Measurements from ENCODE around the gene CABP4. TPM values are rescaled to one million over a fixed set of nuclear protein-coding genes. Genes with fewer than 3 reads are reported as not detected.
A peak's percentile ranks its signal among the peaks of the same experiment; 100 is the strongest.

Gene CABP4
- total and polyA plus RNA-seq, 10 of the 15 experiments (the other 5 are each of a cell fraction or from before 2014, with no cell fraction given): 0.04 to 0.41 (median 0.14) TPM; not detected in 2

DNA sequence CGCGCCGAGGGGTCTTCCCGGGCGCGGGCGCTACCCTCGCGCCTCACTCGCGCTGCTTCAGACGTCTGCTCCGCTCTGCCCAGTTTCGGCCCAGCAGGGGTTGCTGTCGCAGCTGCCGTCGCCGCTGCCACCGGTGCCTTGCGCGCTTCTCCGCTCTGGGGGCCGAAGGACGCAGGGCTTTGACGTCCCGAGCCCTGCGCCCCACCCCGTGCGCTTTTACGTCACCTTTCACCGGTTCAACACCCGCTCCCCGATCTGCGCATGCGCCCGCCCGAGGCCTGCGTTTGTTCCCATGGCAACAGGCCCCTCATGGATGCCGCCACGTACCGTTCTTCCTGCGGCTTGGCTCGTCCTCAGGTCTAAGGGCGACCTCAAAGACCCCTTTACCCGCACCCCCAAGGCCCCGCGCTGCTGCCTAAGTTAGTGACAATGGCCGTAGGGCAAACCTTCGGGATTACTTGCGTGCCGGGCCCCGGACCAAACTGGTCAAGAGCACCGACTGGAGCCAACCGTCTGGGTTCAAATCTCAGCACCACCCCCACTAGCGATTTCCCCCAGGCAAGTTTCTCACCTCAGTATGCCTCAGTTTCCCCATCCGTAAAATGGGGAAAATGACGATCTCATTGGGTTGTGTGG is 53.5 kb downstream of the CABP4 start:
- intact Hi-C loops (cut with micrococcal nuclease; ENCODE audit: unreplicated experiment): loop anchor here (5.0 kb wide), 2 partner anchors 49 to 69 kb away; no protein-coding TSS in a partner anchor
- H3K27me3 ChIP-seq (replicated peaks in 1 of 2; ENCODE audit: control insufficient read depth in 2 of 2, insufficient read depth in 2 of 2, low read length in 1 of 2): no peaks in the 10 kb centered on the region; a peak in 1 of 4 replicates
- peaks cover 27% of the 10 kb centered on the region for H3K4me1 ChIP-seq (ENCODE audit: control insufficient read depth, insufficient read depth, low read length)
- RAD21 ChIA-PET (ENCODE audit: unreplicated experiment): interaction anchor here (1.2 kb wide), 3 partner anchors 105 to 150 kb away, joined by 4 to 5 read pairs (median 4); partner anchors contain the start of genes RAD9A and TBC1D10C
- POLR2A ChIA-PET: no interaction called here
- H3K27ac ChIP-seq (ENCODE audit: control insufficient read depth, insufficient read depth): peak overlapping the region; percentile 94
- SMC1A ChIA-PET (ENCODE audit: uncharacterized antibody, unreplicated experiment): no interaction called here
- ATAC-seq: peak; percentile 45
- peak overlapping the region; percentile 79 for H3K9ac ChIP-seq (ENCODE audit: control insufficient read depth, insufficient read depth, low read length)
- H3K36me3 ChIP-seq (ENCODE audit: control insufficient read depth in 2 of 2, insufficient read depth in 2 of 2, low read length in 1 of 2): no peaks in the 10 kb centered on the region
- CTCF ChIA-PET: interaction anchor here (1.0 to 1.5 kb wide), 3 partner anchors 71 to 117 kb away, joined by 3 to 7 read pairs (median 3); partner anchors contain the start of genes PPP1CA, PTPRCAP and RAD9A
- peak overlapping the region; percentile 99 for H2AFZ ChIP-seq (ENCODE audit: control insufficient read depth, low read depth, low read length)
- H4K20me1 ChIP-seq (ENCODE audit: control insufficient read depth, insufficient read depth): no peaks in the 10 kb centered on the region
- no peak for FAIRE-seq
- peak overlapping the region; percentile 78 for H3K4me2 ChIP-seq (ENCODE audit: control insufficient read depth, insufficient read depth)
- in situ Hi-C loops (cut with MboI): no loop called here
- DNase-seq (ENCODE audit: low read depth, low spot score): peak; percentile 78
- BruUV-seq (replicated peaks): no TSS peak
- peak overlapping the region; percentile 70 for H3K4me3 ChIP-seq
- H3K9me3 ChIP-seq (replicated peaks; ENCODE audit: control insufficient read depth, insufficient read depth, low read length): no peaks in the 10 kb centered on the region
- WGBS (ENCODE audit: insufficient coverage, insufficient replicate concordance, low lambda C conversion rate, missing lambda C conversion rate): 1% methylated on average over 56 of the region's 57 CpGs
- H3K79me2 ChIP-seq (ENCODE audit: control insufficient read depth, insufficient read depth, low read length): peaks cover 32% of the 10 kb centered on the region
- TF ChIP-seq YY1 (IDR thresholded peaks at IDR 0.05; ENCODE audit: low read depth, low read length): peak; percentile 89
- peak; percentile 95 for TF ChIP-seq RB1 (IDR thresholded peaks at IDR 0.05; ENCODE audit: borderline replicate concordance)
- peak; percentile 98 for TF ChIP-seq CREB1 (IDR thresholded peaks at IDR 0.05; ENCODE audit: low read depth)
- no peak for TF ChIP-seq GABPA (IDR thresholded peaks at IDR 0.05; ENCODE audit: low read depth)
- no peak for TF ChIP-seq IRF4 (IDR thresholded peaks at IDR 0.05; ENCODE audit: low read depth, low read length)
- no peak for TF ChIP-seq SP1 (IDR thresholded peaks at IDR 0.05; ENCODE audit: low read depth, low read length)
- TF ChIP-seq NR2C1 (IDR thresholded peaks at IDR 0.05): peak; percentile 44
- TF ChIP-seq, protein P1, sequence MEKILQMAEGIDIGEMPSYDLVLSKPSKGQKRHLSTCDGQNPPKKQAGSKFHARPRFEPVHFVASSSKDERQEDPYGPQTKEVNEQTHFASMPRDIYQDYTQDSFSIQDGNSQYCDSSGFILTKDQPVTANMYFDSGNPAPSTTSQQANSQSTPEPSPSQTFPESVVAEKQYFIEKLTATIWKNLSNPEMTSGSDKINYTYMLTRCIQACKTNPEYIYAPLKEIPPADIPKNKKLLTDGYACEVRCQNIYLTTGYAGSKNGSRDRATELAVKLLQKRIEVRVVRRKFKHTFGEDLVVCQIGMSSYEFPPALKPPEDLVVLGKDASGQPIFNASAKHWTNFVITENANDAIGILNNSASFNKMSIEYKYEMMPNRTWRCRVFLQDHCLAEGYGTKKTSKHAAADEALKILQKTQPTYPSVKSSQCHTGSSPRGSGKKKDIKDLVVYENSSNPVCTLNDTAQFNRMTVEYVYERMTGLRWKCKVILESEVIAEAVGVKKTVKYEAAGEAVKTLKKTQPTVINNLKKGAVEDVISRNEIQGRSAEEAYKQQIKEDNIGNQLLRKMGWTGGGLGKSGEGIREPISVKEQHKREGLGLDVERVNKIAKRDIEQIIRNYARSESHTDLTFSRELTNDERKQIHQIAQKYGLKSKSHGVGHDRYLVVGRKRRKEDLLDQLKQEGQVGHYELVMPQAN (conservative IDR thresholded peaks at IDR 0.05): peak; percentile 90
- TF ChIP-seq, protein P2, sequence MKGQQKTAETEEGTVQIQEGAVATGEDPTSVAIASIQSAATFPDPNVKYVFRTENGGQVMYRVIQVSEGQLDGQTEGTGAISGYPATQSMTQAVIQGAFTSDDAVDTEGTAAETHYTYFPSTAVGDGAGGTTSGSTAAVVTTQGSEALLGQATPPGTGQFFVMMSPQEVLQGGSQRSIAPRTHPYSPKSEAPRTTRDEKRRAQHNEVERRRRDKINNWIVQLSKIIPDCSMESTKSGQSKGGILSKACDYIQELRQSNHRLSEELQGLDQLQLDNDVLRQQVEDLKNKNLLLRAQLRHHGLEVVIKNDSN (IDR thresholded peaks at IDR 0.05; ENCODE audit: borderline replicate concordance, extremely low read length, insufficient read depth, low read depth, low read length): peak; percentile 22
- TF ChIP-seq ZNF207 (IDR thresholded peaks at IDR 0.05; ENCODE audit: borderline replicate concordance): peak; percentile 26; the same call in 1 of the 2 replicates
- 0 out of 2 replicates have a peak, but pooled peaks have one; percentile 45 for TF ChIP-seq BACH1 (IDR thresholded peaks at IDR 0.05; ENCODE audit: borderline replicate concordance)
- peak; percentile 97 for TF ChIP-seq MXI1 (IDR thresholded peaks at IDR 0.05; ENCODE audit: low read depth, low read length)
- TF ChIP-seq, protein P3, sequence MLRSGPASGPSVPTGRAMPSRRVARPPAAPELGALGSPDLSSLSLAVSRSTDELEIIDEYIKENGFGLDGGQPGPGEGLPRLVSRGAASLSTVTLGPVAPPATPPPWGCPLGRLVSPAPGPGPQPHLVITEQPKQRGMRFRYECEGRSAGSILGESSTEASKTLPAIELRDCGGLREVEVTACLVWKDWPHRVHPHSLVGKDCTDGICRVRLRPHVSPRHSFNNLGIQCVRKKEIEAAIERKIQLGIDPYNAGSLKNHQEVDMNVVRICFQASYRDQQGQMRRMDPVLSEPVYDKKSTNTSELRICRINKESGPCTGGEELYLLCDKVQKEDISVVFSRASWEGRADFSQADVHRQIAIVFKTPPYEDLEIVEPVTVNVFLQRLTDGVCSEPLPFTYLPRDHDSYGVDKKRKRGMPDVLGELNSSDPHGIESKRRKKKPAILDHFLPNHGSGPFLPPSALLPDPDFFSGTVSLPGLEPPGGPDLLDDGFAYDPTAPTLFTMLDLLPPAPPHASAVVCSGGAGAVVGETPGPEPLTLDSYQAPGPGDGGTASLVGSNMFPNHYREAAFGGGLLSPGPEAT (IDR thresholded peaks at IDR 0.05; ENCODE audit: low read depth): peak; percentile 71; the same call in 1 of the 2 replicates
- peak; percentile 72; the same call in 1 of the 2 replicates for TF ChIP-seq GATAD2B (conservative IDR thresholded peaks at IDR 0.05; ENCODE audit: low read depth)
- peak; percentile 99 for TF ChIP-seq BMI1 (IDR thresholded peaks at IDR 0.05; ENCODE audit: borderline replicate concordance)
- peak; percentile 77; the same call in 1 of the 2 replicates for TF ChIP-seq LARP7 (IDR thresholded peaks at IDR 0.05)
- TF ChIP-seq MYC (IDR thresholded peaks at IDR 0.05; ENCODE audit: insufficient read depth, insufficient read length, insufficient replicate concordance, low read length, severe bottlenecking): no peak
- peak; percentile 6 for TF ChIP-seq RELA (IDR thresholded peaks at IDR 0.05; ENCODE audit: borderline replicate concordance, partially characterized antibody)
- TF ChIP-seq POLR2AphosphoS5 (IDR thresholded peaks at IDR 0.05; ENCODE audit: low read length): 0 out of 2 replicates have a peak, but pooled peaks have one; percentile 26
- peak; percentile 81 for TF ChIP-seq NBN (IDR thresholded peaks at IDR 0.05)
- TF ChIP-seq HCFC1 (IDR thresholded peaks at IDR 0.05; ENCODE audit: low read length): peak; percentile 49

All from GM12878 (cell line).